ENCODE measurements around the gene MRPS24.

DNA sequence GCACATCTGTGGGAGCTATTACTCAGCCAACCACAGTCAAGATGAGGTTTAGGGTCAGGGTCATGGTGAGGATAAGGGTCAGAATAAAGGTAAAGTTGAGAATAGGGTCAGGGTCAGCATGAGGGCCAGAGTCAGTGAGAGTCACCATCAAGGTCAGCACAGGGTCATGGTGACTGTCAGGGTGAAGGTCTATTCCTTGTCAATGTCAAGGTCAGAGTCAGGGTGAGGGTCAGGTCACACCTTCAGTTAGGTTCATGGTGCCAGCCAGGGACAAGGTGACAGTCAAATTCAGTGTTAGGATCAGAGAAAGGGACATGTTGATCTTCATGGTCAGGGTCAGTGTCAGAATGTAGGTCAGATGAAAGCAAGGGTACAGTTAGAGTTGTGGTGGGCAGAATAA, 14.1 kb downstream of the MRPS24 start:
- TF ChIP-seq, protein P1, sequence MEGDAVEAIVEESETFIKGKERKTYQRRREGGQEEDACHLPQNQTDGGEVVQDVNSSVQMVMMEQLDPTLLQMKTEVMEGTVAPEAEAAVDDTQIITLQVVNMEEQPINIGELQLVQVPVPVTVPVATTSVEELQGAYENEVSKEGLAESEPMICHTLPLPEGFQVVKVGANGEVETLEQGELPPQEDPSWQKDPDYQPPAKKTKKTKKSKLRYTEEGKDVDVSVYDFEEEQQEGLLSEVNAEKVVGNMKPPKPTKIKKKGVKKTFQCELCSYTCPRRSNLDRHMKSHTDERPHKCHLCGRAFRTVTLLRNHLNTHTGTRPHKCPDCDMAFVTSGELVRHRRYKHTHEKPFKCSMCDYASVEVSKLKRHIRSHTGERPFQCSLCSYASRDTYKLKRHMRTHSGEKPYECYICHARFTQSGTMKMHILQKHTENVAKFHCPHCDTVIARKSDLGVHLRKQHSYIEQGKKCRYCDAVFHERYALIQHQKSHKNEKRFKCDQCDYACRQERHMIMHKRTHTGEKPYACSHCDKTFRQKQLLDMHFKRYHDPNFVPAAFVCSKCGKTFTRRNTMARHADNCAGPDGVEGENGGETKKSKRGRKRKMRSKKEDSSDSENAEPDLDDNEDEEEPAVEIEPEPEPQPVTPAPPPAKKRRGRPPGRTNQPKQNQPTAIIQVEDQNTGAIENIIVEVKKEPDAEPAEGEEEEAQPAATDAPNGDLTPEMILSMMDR (IDR thresholded peaks at IDR 0.05 in 4 of 5, conservative IDR thresholded peaks at IDR 0.05 in 1 of 5) = no peak
- TF ChIP-seq POLR2A (IDR thresholded peaks at IDR 0.05) = no peak

Measured in gastrocnemius medialis (tissue), 4 donors.